Measurements from ENCODE around the gene BRSK2.

The BRSK2 gene

GRCh38 chr11:1470681-1471611 lies 81.2 kb downstream of the BRSK2 start:
- DNase-seq = no peak

GRCh38 chr11:1471736-1472135 lies 82.0 kb downstream of the BRSK2 start:
- no peak for DNase-seq

GRCh38 chr11:1472180-1473005 lies 82.7 kb downstream of the BRSK2 start:
- no peak for DNase-seq

- no peak for DNase-seq
Observed at GRCh38 chr11:1473011-1473628, 83.4 kb downstream of the BRSK2 start.

- no peak for DNase-seq
Observed at GRCh38 chr11:1473786-1474185, 84.1 kb downstream of the BRSK2 start.

- no peak for DNase-seq
Observed at GRCh38 chr11:1475841-1476240, 86.1 kb downstream of the BRSK2 start.

GRCh38 chr11:1476940-1477736 lies 87.4 kb downstream of the BRSK2 start:
- DNase-seq = no peak

GRCh38 chr11:1478011-1478410 lies 88.3 kb downstream of the BRSK2 start:
- no peak for DNase-seq

GRCh38 chr11:1478544-1478943 lies 88.8 kb downstream of the BRSK2 start:
- no peak for DNase-seq

- DNase-seq = no peak
Observed at GRCh38 chr11:1479006-1479677, 89.4 kb downstream of the BRSK2 start.

GRCh38 chr11:1479678-1480118 lies 90.0 kb downstream of the BRSK2 start:
- DNase-seq = no peak

- DNase-seq = no peak
Observed at GRCh38 chr11:1480191-1480554, 90.4 kb downstream of the BRSK2 start.

GRCh38 chr11:1480555-1481482 lies 91.1 kb downstream of the BRSK2 start:
- no peak for DNase-seq

GRCh38 chr11:1481483-1481825 lies 91.7 kb downstream of the BRSK2 start:
- no peak for DNase-seq

- no peak for DNase-seq
Observed at GRCh38 chr11:1481861-1482441, 92.2 kb downstream of the BRSK2 start.

GRCh38 chr11:1482581-1483444 lies 93.1 kb downstream of the BRSK2 start:
- no peak for DNase-seq

- DNase-seq = no peak
Observed at GRCh38 chr11:1483445-1483961, 93.8 kb downstream of the BRSK2 start.

GRCh38 chr11:1484061-1484671 lies 94.4 kb downstream of the BRSK2 start:
- DNase-seq = no peak

All from NCI-H510A (cell line).